Panc1 (cell line): ENCODE results near the gene GRAMD1A.

Experiments used
- CTCF ChIP-seq: fragments of 450-650 bp; IDR thresholded peaks from 2 replicates; pipeline ENCODE4 v1.5.1; 2017; ENCODE audit warnings: mild to moderate bottlenecking
- POLR2AphosphoS5 ChIP-seq: IDR thresholded peaks from 2 replicates; pipeline ENCODE4 v1.6.1; 2012; ENCODE audit warnings: mild to moderate bottlenecking, low read depth, low read length, moderate library complexity
- REST ChIP-seq, 2 experiments: IDR thresholded peaks; 2 replicates each; pipeline ENCODE4 v1.6.1; 2011 to 2012; ENCODE audit warnings: low read depth in 2 of 2, control low read depth in 1 of 2, low read length in 1 of 2, mild to moderate bottlenecking in 1 of 2, moderate library complexity in 1 of 2; ENCODE audit not compliant: insufficient read depth in 1 of 2
- SIN3A ChIP-seq: IDR thresholded peaks from 2 replicates; pipeline ENCODE4 v1.6.1; 2012; ENCODE audit warnings: low read depth, mild to moderate bottlenecking, low read length, moderate library complexity, borderline replicate concordance; ENCODE audit not compliant: insufficient read depth
- TCF7L2 ChIP-seq: IDR thresholded peaks from 2 replicates; pipeline ENCODE4 v1.6.1; 2011; ENCODE audit warnings: mild to moderate bottlenecking, low read depth, low read length, inconsistent platforms

GRCh38 chr19:35034005-35034502 is 33.9 kb downstream of the GRAMD1A start:
- TF ChIP-seq CTCF (no peak), REST (IDR thresholded peaks at IDR 0.05; ENCODE audit: insufficient read depth in 1 of 2, low read depth in 2 of 2, low read length in 1 of 2) (no peak), POLR2AphosphoS5 (no peak), SIN3A (no peak), TCF7L2 (no peak)
